HCT116 (cell line): ENCODE data around the gene PTPRF. TPM values are rescaled to one million over a fixed set of nuclear protein-coding genes. Genes with fewer than 3 reads are reported as not detected.

ENCODE experiments used
- ATAC-seq: fragments of 200-7000 bp; cut with Tn5 transposase; 2 replicates; pipeline ENCODE4 v1.9.1; 2020; ENCODE audit warnings: mild to moderate bottlenecking, moderate library complexity
- BruUV-seq: library from RNA; stranded (reverse); fragments of 400-500 nt; replicated peaks from 2 replicates; lab custom pipeline; 2021; lab: Mats Ljungman, UMichigan
- CTCF ChIA-PET: fragments of 300-600 bp; sonication (Branson Sonifier 250); formaldehyde crosslinking; loops from one replicate; lab custom pipeline; 2021; ENCODE audit warnings: antibody characterized with exemption; lab: Charles Lee
- POLR2A ChIA-PET: fragments of 300-600, 350-600 bp; sonication (Branson Sonifier 250); formaldehyde crosslinking; loops from one replicate; lab custom pipeline; 2021; ENCODE audit warnings: antibody characterized with exemption; lab: Charles Lee
- RAD21 ChIA-PET, 2 experiments: fragments of 300-600 bp; sonication (Branson Sonifier 250); formaldehyde crosslinking; loops; one replicate each; lab custom pipeline; 2023; ENCODE audit warnings: low total read pairs in 2 of 2; ENCODE audit not compliant: uncharacterized antibody in 2 of 2, unreplicated experiment in 2 of 2, low non-redundant PET in 1 of 2; lab: Charles Lee
- DNase-seq: peaks from one replicate; pipeline ENCODE4 v3.0.0-alpha.2; 2010; ENCODE audit warnings: low read depth, low spot score
- H2AFZ ChIP-seq: fragments of 200-600 bp; shearing (Covaris generic), sonication (generic); 2 replicates; pipeline ENCODE4 v1.6.1; 2017; ENCODE audit warnings: low read depth, mixed run types, mixed read lengths, antibody characterized with exemption, low read length; ENCODE audit not compliant: poor library complexity, severe bottlenecking
- H3K27ac ChIP-seq: 2 replicates; pipeline ENCODE4 v1.5.1; 2012; ENCODE audit warnings: low read depth, low read length
- H3K27me3 ChIP-seq: fragments of 200-600 bp; sonication (generic); 2 replicates; pipeline ENCODE4 v1.6.1; 2016; ENCODE audit warnings: mixed run types, low read length, mixed read lengths; ENCODE audit not compliant: insufficient read depth
- H3K36me3 ChIP-seq, 2 experiments: fragments of 200-500 bp in 1 of 2; fragments of 200-600 bp in 1 of 2; sonication (Bioruptor generic) in 1 of 2; sonication (generic) in 1 of 2; 2 replicates each; pipeline versions ENCODE4 v1.5.1 to v1.6.1; 2014 to 2016; ENCODE audit warnings: low read length in 2 of 2, inconsistent platforms in 1 of 2, mixed read lengths in 1 of 2, mixed run types in 1 of 2; ENCODE audit not compliant: insufficient read depth in 2 of 2, control insufficient read depth in 1 of 2
- H3K4me1 ChIP-seq, 2 experiments: fragments of 200-600 bp in 1 of 2; sonication (generic) in 1 of 2; 2 replicates each; pipeline versions ENCODE4 v1.5.1 to v1.6.1; 2012 to 2017; ENCODE audit warnings: low read length in 2 of 2, inconsistent platforms in 1 of 2, mild to moderate bottlenecking in 1 of 2, mixed read lengths in 1 of 2, mixed run types in 1 of 2, moderate library complexity in 1 of 2; ENCODE audit not compliant: insufficient read depth in 2 of 2, control insufficient read depth in 1 of 2
- H3K4me2 ChIP-seq: fragments of 200-600 bp; sonication (generic); 2 replicates; pipeline ENCODE4 v1.6.1; 2017; ENCODE audit warnings: mixed run types, low read length, mixed read lengths
- H3K4me3 ChIP-seq, 2 experiments: fragments of 200-600 bp in 1 of 2; sonication (generic) in 1 of 2; replicated peaks in 1 of 2; 2 replicates each; pipeline ENCODE4 v1.5.1; 2011 to 2016; ENCODE audit warnings: low read length in 2 of 2, control low read depth in 1 of 2, low read depth in 1 of 2, mild to moderate bottlenecking in 1 of 2, mixed read lengths in 1 of 2, mixed run types in 1 of 2
- H3K79me2 ChIP-seq: fragments of 200-600 bp; sonication (generic); 2 replicates; pipeline ENCODE4 v1.6.1; 2017; ENCODE audit warnings: mild to moderate bottlenecking, mixed run types, low read length, moderate library complexity, mixed read lengths; ENCODE audit not compliant: insufficient read depth
- H3K9ac ChIP-seq: fragments of 200-600 bp; sonication (generic); 2 replicates; pipeline ENCODE4 v1.6.1; 2016; ENCODE audit warnings: low read length, mixed read lengths
- H3K9me2 ChIP-seq: fragments of 200-600 bp; sonication (generic), shearing (Covaris generic); 2 replicates; pipeline ENCODE4 v1.6.1; 2017; ENCODE audit warnings: mixed run types, mild to moderate bottlenecking, moderate library complexity; ENCODE audit not compliant: insufficient read depth
- H3K9me3 ChIP-seq, 2 experiments: fragments of 200-500 bp in 1 of 2; fragments of 200-600 bp in 1 of 2; sonication (Bioruptor generic) in 1 of 2; sonication (generic) in 1 of 2; 2 replicates each; pipeline ENCODE4 v1.6.1; 2014 to 2017; ENCODE audit warnings: low read length in 2 of 2, mixed read lengths in 2 of 2, inconsistent platforms in 1 of 2, low read depth in 1 of 2, mild to moderate bottlenecking in 1 of 2, mixed run types in 1 of 2, moderate library complexity in 1 of 2; ENCODE audit not compliant: control insufficient read depth in 1 of 2, insufficient read depth in 1 of 2
- H4K20me1 ChIP-seq: fragments of 200-600 bp; sonication (generic), shearing (Covaris generic); 2 replicates; pipeline ENCODE4 v1.6.1; 2017; ENCODE audit warnings: mixed run types, mild to moderate bottlenecking, moderate library complexity; ENCODE audit not compliant: insufficient read depth
- EZH2phosphoT487 ChIP-seq: fragments of 200-600 bp; IDR thresholded peaks from 2 replicates; pipeline ENCODE4 v1.6.1; 2018; ENCODE audit warnings: antibody characterized with exemption, borderline replicate concordance
- JUND ChIP-seq: IDR thresholded peaks from 2 replicates; pipeline ENCODE4 v1.6.1; 2012
- MAX ChIP-seq: IDR thresholded peaks from 2 replicates; pipeline ENCODE4 v1.6.1; 2012
- SP1 ChIP-seq: IDR thresholded peaks from 2 replicates; pipeline ENCODE4 v1.6.1; 2012; ENCODE audit warnings: low read depth
- SRF ChIP-seq: IDR thresholded peaks from 2 replicates; pipeline ENCODE4 v1.6.1; 2012; ENCODE audit warnings: low read depth
- ZNF274 ChIP-seq: fragments of 200-500 bp; sonication (Bioruptor generic); IDR thresholded peaks from 2 replicates; pipeline ENCODE4 v1.6.1; 2014; ENCODE audit warnings: mild to moderate bottlenecking, low read depth, low read length, inconsistent platforms
- intact Hi-C: fragments of 100-400 bp; cut with micrococcal nuclease; formaldehyde crosslinking; loops from 2 replicates; pipeline ENCODE4 v1.10.0; 2022
- total RNA-seq: library from RNA; stranded (reverse); gene quantifications from one replicate; pipeline ENCODE4 v1.2.1, GENCODE V29; 2021; ENCODE audit not compliant: unreplicated experiment
- TF ChIP-seq, protein P1 (sequence below), 3 experiments: fragments of 200-600 bp in 1 of 3; sonication (generic) in 1 of 3; IDR thresholded peaks in 2 of 3; conservative IDR thresholded peaks in 1 of 3; 2 replicates each; pipeline ENCODE4 v1.5.1; 2012 to 2017; ENCODE audit warnings: low read depth in 2 of 3, low read length in 2 of 3, antibody characterized with exemption in 1 of 3, borderline replicate concordance in 1 of 3, control low read depth in 1 of 3, mild to moderate bottlenecking in 1 of 3, mixed read lengths in 1 of 3, mixed run types in 1 of 3, moderate library complexity in 1 of 3; ENCODE audit not compliant: insufficient read depth in 1 of 3

Gene PTPRF
- total RNA-seq, 1 experiment from 2014 or later = 224 TPM

DNA sequence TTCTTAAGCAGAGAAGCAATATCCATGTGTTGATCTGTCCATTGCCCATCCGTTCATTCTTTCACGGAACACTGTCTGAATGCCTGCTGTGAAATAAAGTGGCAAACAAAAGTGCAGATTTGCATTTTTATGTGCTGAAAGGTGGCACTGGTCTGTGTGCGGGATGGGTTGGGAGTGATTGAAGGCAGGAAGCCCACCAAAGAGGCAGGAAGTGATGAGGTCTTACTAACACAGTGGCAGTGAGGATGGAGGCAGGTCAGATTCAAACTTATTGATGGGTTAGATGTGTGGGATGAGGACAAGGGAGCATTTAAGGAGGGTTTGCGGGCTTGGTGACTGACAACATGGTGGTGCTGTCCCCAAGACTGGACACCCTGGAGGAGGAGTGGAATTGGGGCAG lies 8.3 kb downstream of the PTPRF start:
- no peak overlapping the region for H3K27ac ChIP-seq
- H3K9me2 ChIP-seq = no peaks in the 10 kb centered on the region
- no peaks in the 10 kb centered on the region for H3K9me3 ChIP-seq
- no TSS peak for BruUV-seq
- ChIA-PET POLR2A (no interaction called here), CTCF (no interaction called here), RAD21 (no interaction called here)
- H4K20me1 ChIP-seq = peaks cover 6% of the 10 kb centered on the region; the same call in 1 of the 2 replicates
- no peak for TF ChIP-seq EZH2phosphoT487
- TF ChIP-seq JUND = no peak
- no peak for TF ChIP-seq SP1
- TF ChIP-seq ZNF274 = no peak
- TF ChIP-seq, protein P1, sequence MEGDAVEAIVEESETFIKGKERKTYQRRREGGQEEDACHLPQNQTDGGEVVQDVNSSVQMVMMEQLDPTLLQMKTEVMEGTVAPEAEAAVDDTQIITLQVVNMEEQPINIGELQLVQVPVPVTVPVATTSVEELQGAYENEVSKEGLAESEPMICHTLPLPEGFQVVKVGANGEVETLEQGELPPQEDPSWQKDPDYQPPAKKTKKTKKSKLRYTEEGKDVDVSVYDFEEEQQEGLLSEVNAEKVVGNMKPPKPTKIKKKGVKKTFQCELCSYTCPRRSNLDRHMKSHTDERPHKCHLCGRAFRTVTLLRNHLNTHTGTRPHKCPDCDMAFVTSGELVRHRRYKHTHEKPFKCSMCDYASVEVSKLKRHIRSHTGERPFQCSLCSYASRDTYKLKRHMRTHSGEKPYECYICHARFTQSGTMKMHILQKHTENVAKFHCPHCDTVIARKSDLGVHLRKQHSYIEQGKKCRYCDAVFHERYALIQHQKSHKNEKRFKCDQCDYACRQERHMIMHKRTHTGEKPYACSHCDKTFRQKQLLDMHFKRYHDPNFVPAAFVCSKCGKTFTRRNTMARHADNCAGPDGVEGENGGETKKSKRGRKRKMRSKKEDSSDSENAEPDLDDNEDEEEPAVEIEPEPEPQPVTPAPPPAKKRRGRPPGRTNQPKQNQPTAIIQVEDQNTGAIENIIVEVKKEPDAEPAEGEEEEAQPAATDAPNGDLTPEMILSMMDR (IDR thresholded peaks at IDR 0.05 in 2 of 3, conservative IDR thresholded peaks at IDR 0.05 in 1 of 3; ENCODE audit: borderline replicate concordance in 1 of 3, insufficient read depth in 1 of 3, low read depth in 2 of 3, low read length in 2 of 3) = no peak
- TF ChIP-seq MAX = no peak
- TF ChIP-seq SRF = no peak
- no peak overlapping the region for H3K4me2 ChIP-seq
- peaks cover 14 to 40% of the 10 kb centered on the region in 2 experiments; a peak in 2 of 4 replicates for H3K4me1 ChIP-seq
- no peak for DNase-seq
- H3K27me3 ChIP-seq = no peaks in the 10 kb centered on the region
- H3K4me3 ChIP-seq = no peak overlapping the region
- H3K9ac ChIP-seq = no peak overlapping the region
- no peak overlapping the region for H2AFZ ChIP-seq
- no peak for ATAC-seq
- intact Hi-C loops = no loop called here
- H3K79me2 ChIP-seq = peaks cover 100% of the 10 kb centered on the region
- peaks cover 16 to 49% of the 10 kb centered on the region in 2 experiments; a peak in 3 of 4 replicates for H3K36me3 ChIP-seq
